ENCODE measurements around the gene SLC38A7.
A peak's percentile ranks its signal among the peaks of the same experiment; 100 is the strongest.

SLC38A7 gene

GRCh38 chr16:58684354-58685083 is at the start of gene SLC38A7:
Gene SLC38A7 (minus strand): TSS chr16:58684770. CDS start chr16:58680126, 4,644 bp downstream.
- Mint-ChIP-seq H3K4me3 (peak within 1 kb of the TSS; percentile 85), H3K9me3 (no peaks in the 10 kb centered on the region), H3K36me3 (ENCODE audit: low read depth) (peaks cover 2% of the 10 kb centered on the region), H3K27ac (peak within 1 kb of the TSS; percentile 77), H3K4me1 (ENCODE audit: low read depth) (peaks cover 13% of the 10 kb centered on the region), H3K27me3 (ENCODE audit: low read depth) (peaks cover 1% of the 10 kb centered on the region)

GRCh38 chr16:58733671-58734458 is 49.3 kb upstream of the SLC38A7 start, which contains the start of gene GOT2:
Gene GOT2 (minus strand): TSS chr16:58734316. CDS start chr16:58734228, 88 bp downstream.
- no peaks in the 10 kb centered on the region for H3K27me3 Mint-ChIP-seq (ENCODE audit: low read depth)
- no peaks in the 10 kb centered on the region for H3K9me3 Mint-ChIP-seq
- H3K27ac Mint-ChIP-seq: peak within 1 kb of the TSS; percentile 98
- peaks cover 23% of the 10 kb centered on the region for H3K4me1 Mint-ChIP-seq (ENCODE audit: low read depth)
- H3K36me3 Mint-ChIP-seq (ENCODE audit: low read depth): peaks cover 6% of the 10 kb centered on the region
- H3K4me3 Mint-ChIP-seq: peak within 1 kb of the TSS; percentile 100

GRCh38 chr16:58733248-58733670 is 48.7 kb upstream of the SLC38A7 start:
- peak overlapping the region; percentile 87 for H3K4me3 Mint-ChIP-seq
- H3K36me3 Mint-ChIP-seq (ENCODE audit: low read depth): peaks cover 6% of the 10 kb centered on the region
- peaks cover 23% of the 10 kb centered on the region for H3K4me1 Mint-ChIP-seq (ENCODE audit: low read depth)

GRCh38 chr16:58732545-58733247 is 48.1 kb upstream of the SLC38A7 start:
- Mint-ChIP-seq H3K27me3 (ENCODE audit: low read depth) (no peaks in the 10 kb centered on the region), H3K9me3 (no peaks in the 10 kb centered on the region), H3K4me3 (peak overlapping the region; percentile 87), H3K27ac (peak overlapping the region; percentile 91), H3K36me3 (ENCODE audit: low read depth) (peaks cover 6% of the 10 kb centered on the region), H3K4me1 (ENCODE audit: low read depth) (peaks cover 23% of the 10 kb centered on the region)

More at GRCh38 chr16:58733248-58733670, 48.7 kb upstream of the SLC38A7 start:
- H3K27me3 Mint-ChIP-seq (ENCODE audit: low read depth): no peaks in the 10 kb centered on the region
- H3K9me3 Mint-ChIP-seq: no peaks in the 10 kb centered on the region
- peak overlapping the region; percentile 91 for H3K27ac Mint-ChIP-seq

GRCh38 chr16:58730724-58731370 is 46.3 kb upstream of the SLC38A7 start:
- no peak overlapping the region for H3K4me3 Mint-ChIP-seq
- no peak overlapping the region for H3K27ac Mint-ChIP-seq
- peaks cover 6% of the 10 kb centered on the region for H3K36me3 Mint-ChIP-seq (ENCODE audit: low read depth)
- H3K4me1 Mint-ChIP-seq (ENCODE audit: low read depth): peaks cover 22% of the 10 kb centered on the region
- H3K27me3 Mint-ChIP-seq (ENCODE audit: low read depth): no peaks in the 10 kb centered on the region
- no peaks in the 10 kb centered on the region for H3K9me3 Mint-ChIP-seq

- Mint-ChIP-seq H3K36me3 (ENCODE audit: low read depth) (peaks cover 9% of the 10 kb centered on the region), H3K9me3 (no peaks in the 10 kb centered on the region), H3K4me1 (ENCODE audit: low read depth) (peaks cover 19% of the 10 kb centered on the region), H3K4me3 (no peak overlapping the region), H3K27ac (no peak overlapping the region), H3K27me3 (ENCODE audit: low read depth) (no peaks in the 10 kb centered on the region)
Measured at GRCh38 chr16:58727796-58728568, 43.4 kb upstream of the SLC38A7 start.

GRCh38 chr16:58727028-58727781 is 42.6 kb upstream of the SLC38A7 start:
- Mint-ChIP-seq H3K27me3 (ENCODE audit: low read depth) (no peaks in the 10 kb centered on the region), H3K36me3 (ENCODE audit: low read depth) (peaks cover 6% of the 10 kb centered on the region), H3K27ac (no peak overlapping the region), H3K9me3 (no peaks in the 10 kb centered on the region), H3K4me3 (no peak overlapping the region), H3K4me1 (ENCODE audit: low read depth) (peaks cover 12% of the 10 kb centered on the region)

GRCh38 chr16:58723109-58723508 is 38.5 kb upstream of the SLC38A7 start:
- Mint-ChIP-seq H3K4me3 (no peak overlapping the region), H3K9me3 (no peaks in the 10 kb centered on the region), H3K4me1 (ENCODE audit: low read depth) (peaks cover 2% of the 10 kb centered on the region), H3K27me3 (ENCODE audit: low read depth) (no peaks in the 10 kb centered on the region), H3K36me3 (ENCODE audit: low read depth) (peaks cover 22% of the 10 kb centered on the region), H3K27ac (no peak overlapping the region)

- H3K4me3 Mint-ChIP-seq: no peak overlapping the region
- H3K4me1 Mint-ChIP-seq (ENCODE audit: low read depth): no peaks in the 10 kb centered on the region
- no peaks in the 10 kb centered on the region for H3K27me3 Mint-ChIP-seq (ENCODE audit: low read depth)
- H3K36me3 Mint-ChIP-seq (ENCODE audit: low read depth): peaks cover 42% of the 10 kb centered on the region
- no peaks in the 10 kb centered on the region for H3K9me3 Mint-ChIP-seq
- H3K27ac Mint-ChIP-seq: no peak overlapping the region
Measured at GRCh38 chr16:58717994-58718393, 33.4 kb upstream of the SLC38A7 start.

- H3K36me3 Mint-ChIP-seq (ENCODE audit: low read depth): peaks cover 47% of the 10 kb centered on the region
- H3K4me3 Mint-ChIP-seq: no peak overlapping the region
- no peak overlapping the region for H3K27ac Mint-ChIP-seq
- H3K27me3 Mint-ChIP-seq (ENCODE audit: low read depth): no peaks in the 10 kb centered on the region
- no peaks in the 10 kb centered on the region for H3K4me1 Mint-ChIP-seq (ENCODE audit: low read depth)
- H3K9me3 Mint-ChIP-seq: no peaks in the 10 kb centered on the region
Measured at GRCh38 chr16:58716468-58716867, 31.9 kb upstream of the SLC38A7 start.

- no peaks in the 10 kb centered on the region for H3K27me3 Mint-ChIP-seq (ENCODE audit: low read depth)
- H3K4me1 Mint-ChIP-seq (ENCODE audit: low read depth): no peaks in the 10 kb centered on the region
- H3K4me3 Mint-ChIP-seq: no peak overlapping the region
- H3K36me3 Mint-ChIP-seq (ENCODE audit: low read depth): peaks cover 38% of the 10 kb centered on the region
- H3K9me3 Mint-ChIP-seq: no peaks in the 10 kb centered on the region
- H3K27ac Mint-ChIP-seq: no peak overlapping the region
Measured at GRCh38 chr16:58713742-58714141, 29.2 kb upstream of the SLC38A7 start.

- no peak overlapping the region for H3K4me3 Mint-ChIP-seq
- no peaks in the 10 kb centered on the region for H3K9me3 Mint-ChIP-seq
- no peaks in the 10 kb centered on the region for H3K27me3 Mint-ChIP-seq (ENCODE audit: low read depth)
- no peaks in the 10 kb centered on the region for H3K4me1 Mint-ChIP-seq (ENCODE audit: low read depth)
- no peak overlapping the region for H3K27ac Mint-ChIP-seq
- peaks cover 18% of the 10 kb centered on the region for H3K36me3 Mint-ChIP-seq (ENCODE audit: low read depth)
Measured at GRCh38 chr16:58709333-58709732, 24.8 kb upstream of the SLC38A7 start.

GRCh38 chr16:58699151-58699550 is 14.6 kb upstream of the SLC38A7 start:
- no peak overlapping the region for H3K4me3 Mint-ChIP-seq
- no peaks in the 10 kb centered on the region for H3K36me3 Mint-ChIP-seq (ENCODE audit: low read depth)
- peaks cover 4% of the 10 kb centered on the region for H3K4me1 Mint-ChIP-seq (ENCODE audit: low read depth)
- peaks cover 5% of the 10 kb centered on the region for H3K27me3 Mint-ChIP-seq (ENCODE audit: low read depth)
- H3K27ac Mint-ChIP-seq: no peak overlapping the region
- no peaks in the 10 kb centered on the region for H3K9me3 Mint-ChIP-seq

All from T-helper 1 cell treated with Interleukin-12 subunit alpha and Interleukin-12 subunit beta and Interleukin-4 antibody, amounts not matched to agents 30 μg/mL and 1 μg/mL, for 36 hours (primary cell).